Stimulated activated CD4-positive, alpha-beta T cell treated with anti-CD3 and anti-CD28 coated beads, Interleukin-2, amount 100 ng/mL, for 48 hours (primary cell): ENCODE data around the gene TAF15.

Experiments used
- DNase-seq, 2 donors: peaks; one replicate each; pipeline ENCODE4 v3.0.0-alpha.2; 2020

Gene TAF15

DNA sequence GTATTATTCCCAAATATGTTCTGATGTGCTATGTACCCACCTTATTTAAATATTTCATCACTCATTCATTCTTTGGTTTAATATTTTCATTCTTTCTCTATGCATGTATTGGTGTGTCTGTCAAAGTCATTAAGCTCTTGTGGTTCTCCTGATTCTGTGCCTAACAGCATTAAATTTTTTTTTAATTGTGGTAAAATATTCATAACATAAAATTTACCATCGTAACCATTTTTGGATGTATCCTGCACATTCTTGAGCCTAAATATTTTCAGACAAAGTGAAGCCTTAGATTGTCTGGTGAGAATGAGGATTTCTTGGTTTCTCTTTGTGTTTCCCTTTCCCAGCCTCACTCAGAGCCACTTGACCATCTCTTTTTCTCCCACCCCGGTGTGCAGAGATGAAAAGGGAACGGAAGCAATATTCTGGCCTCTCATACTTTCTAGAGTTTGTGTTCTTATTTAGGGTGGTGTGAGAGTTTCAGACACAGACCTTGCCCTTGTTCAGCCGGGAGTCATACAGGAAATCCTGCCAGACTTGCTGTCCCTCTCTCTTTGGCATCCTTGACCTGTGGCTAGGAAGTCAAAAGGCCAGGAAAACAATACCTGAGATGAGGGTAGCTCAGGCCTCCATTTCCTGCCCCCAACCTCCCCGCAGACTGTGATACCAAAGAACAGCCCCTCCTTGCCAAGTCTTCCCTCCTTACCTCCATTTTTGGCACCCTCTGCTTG is 66.0 kb downstream of the TAF15 start:
- no peak for DNase-seq

DNA sequence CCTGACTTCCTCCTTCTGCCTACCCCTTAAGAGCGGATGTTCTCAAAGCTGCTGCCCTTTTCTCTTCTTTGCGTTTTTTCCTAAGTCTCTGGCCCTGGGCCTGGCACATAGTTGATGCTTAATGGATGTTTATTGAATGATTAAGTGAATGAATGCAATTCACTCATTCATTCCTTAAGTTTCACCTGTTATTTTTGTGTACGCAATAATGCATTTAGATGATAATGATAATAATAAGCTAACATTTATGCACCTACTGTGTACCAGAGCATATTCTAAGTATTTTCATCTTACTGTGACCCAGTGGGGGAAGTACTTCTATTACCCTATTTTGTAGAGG is 66.5 kb downstream of the TAF15 start:
- DNase-seq = no peak

DNA sequence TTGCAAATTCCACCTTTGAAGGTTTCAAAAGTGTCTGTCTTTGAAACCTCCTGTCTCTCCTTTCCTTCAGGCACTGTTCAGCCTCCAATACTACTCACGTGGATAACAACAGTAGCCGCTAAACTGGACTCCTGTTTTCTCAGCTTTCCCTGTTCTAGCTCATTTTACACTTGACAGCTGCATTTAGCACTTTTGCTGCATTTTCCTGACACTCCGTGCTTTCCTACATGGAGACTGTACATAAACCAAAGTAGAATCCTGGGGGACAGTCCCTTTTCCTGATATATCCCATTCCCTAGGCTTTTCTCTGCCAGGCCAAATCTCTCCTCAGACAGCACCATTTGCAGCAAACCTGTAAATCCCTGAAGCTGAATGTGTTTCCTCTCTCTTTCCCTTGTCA is 67.2 kb downstream of the TAF15 start:
- DNase-seq = no peak

DNA sequence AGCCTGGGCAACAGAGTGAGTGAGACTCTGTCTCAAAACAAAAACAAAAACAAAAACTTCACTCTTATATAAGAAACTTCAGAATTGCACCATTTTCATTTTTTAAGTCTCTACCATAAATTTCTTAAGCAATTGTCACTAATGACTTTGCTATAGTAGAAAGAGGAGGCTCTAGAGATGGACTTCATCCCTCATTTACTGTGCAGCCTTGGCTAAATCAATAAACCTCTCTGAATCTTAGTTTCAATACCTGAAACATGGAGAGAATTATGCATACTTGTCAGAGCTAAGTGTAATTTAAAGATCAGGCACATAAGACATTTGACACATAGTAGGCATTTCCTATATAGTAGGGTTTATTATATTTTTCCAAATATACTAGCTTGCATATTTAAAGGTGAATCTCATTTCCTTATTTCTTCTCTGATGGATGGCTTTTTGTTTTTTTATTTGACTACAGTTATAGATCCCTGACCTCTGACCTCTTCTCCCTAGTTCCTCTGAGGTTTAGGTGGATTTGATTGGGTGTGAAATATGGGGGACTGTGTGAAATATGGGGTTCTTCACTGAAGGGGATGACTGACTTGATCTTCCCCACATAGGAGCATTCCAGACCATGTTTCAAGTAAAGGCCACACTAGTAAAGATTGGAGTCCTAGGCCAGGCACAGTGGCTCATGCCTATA is 68.2 kb downstream of the TAF15 start:
- no peak for DNase-seq

DNA sequence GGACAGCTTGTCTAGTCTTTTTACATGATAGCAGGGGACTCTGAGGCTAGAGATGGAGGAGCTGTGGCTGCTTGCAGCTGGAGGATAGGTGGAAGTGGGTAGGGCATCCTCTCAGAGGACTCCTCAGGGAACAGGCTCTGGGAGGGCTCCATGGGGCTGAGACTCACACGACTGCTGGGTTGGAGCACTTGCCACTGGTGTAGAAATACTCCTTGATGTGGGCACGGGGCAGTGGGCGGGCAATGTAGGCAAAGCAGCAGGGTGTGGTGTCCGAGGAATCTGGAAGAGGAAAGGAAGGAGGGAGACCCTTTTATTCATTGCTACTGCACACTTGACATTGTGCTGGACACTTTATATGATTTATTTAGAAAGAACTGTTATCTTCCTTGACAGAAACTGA is 69.1 kb downstream of the TAF15 start:
- no peak for DNase-seq

DNA sequence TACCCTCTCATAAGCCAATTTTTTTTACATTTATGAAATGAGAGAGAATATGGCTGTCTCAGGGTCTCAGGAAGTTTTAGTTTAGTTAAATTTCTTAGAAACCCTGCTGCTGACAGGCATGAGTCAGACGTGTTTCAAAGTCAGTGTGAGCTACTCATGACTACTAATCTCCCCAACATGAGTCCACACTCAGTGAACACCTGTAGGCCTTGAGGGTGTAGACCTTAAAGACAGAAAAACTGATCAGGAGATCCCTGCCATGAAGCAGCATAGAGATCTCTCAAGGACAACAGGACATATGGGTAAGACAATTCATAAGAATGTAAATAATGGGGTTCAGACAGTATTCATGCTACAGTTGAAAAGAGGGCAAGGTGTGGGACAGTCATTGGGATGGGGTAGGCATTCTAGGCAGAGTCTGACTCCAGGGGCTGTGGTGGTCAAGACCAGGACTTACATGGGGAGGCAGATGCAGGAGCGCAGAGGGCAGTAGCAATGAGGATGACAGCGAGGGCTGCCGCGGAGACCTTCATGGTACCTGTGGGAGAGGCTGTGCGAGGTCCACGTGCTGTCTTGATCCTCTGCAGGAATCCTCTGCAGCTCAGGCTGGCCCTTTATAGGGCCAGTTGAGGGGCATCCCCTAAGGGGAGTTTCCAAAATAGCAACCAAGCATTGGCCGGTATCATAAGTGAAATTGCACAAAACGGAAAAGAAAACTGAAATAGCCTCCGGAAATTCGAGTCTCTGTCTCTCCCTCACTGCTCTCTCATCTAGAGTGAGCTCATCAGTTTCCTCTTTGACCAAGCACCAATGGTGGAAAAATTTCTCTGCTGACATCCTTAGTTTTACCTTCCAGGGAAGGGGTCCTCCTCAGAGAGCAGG is 70.7 kb downstream of the TAF15 start, which contains the start of gene CCL5:
Gene CCL5 (minus strand): TSS at position 588 of the 882 bp plus-strand sequence.
- peak in 1 of 2 donors; percentile 41 for DNase-seq

DNA sequence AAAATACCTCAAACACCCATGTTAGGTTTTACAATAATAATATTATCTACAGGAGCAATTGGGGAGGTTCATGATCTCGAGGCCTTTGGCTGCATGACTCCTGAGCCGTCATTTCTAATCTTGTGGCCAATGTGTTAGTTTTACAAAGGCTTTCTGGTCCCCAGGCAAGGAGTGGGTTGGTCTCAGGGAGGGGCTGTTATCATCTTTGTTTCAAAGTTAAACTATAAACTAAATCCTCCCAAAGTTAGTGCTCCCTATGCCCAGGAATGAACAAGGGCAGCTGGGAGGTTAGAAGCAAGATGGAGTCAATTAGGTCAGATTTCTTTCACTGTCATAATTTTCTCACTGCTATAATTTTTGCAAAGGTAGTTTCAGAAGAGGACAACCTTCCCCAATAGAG is 80.0 kb downstream of the TAF15 start:
- DNase-seq = no peak

DNA sequence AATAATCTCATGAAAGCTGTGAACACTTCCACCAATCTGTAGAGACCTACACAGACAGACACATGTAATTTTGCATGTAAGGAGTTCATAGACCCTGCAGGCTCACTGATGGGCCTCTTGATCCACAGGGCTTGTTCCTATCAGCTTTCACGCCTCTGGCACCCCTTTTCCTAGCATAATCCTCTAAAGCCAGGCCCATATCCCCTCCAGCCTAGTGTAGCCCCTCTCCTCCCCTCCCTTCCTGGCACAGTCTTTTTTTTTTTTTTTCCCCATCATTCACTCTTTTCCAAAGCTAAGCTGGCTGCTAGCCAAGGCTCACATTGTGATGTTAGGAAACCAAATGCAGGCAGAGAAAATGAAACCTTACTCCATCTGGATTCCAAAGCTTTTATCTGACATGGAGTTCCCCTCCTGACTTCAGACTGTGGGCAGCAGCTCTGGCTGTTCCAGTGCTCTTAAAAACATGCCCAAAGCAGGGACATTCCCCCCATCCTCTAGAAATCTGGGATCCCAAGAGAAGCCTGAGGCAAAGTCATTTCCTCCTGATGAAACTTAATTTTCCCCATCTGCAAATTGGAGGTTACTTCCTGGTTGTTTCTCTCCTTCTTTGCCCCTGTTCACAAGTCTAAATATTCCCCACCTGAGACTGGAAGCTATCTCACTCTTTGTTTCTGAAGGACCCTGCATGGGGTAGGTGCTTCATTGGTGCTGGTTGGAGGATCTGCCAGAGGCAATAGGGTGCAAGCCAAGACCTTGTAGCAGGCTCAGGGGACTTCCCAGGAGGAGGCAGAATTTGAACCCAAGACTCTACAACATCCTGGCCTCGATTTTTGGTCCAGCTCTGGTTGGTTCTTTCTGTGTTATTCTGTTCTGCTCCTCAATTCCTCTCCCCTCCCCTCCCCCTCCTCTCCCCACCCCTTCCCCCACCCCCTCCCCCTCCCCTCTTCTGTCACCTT is 80.8 kb downstream of the TAF15 start:
- no peak for DNase-seq

DNA sequence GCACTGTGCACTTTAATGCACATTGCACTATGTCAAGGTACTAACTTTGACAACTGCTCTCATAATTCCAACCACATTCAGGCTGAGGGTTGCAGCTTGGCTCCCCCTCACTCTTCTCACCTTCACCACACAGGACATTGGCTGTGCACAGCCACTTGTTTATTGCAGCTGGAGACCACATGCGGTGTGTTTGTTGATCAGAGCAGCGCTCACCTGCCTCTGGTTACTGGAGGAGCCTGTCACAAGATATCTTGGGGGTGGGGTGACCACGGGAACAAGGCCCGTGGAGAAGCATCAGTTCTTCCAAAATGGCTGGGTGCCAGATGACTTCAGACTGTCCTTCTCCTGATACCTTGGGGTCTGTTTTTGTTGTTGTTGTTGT is 81.5 kb downstream of the TAF15 start:
- DNase-seq = no peak

DNA sequence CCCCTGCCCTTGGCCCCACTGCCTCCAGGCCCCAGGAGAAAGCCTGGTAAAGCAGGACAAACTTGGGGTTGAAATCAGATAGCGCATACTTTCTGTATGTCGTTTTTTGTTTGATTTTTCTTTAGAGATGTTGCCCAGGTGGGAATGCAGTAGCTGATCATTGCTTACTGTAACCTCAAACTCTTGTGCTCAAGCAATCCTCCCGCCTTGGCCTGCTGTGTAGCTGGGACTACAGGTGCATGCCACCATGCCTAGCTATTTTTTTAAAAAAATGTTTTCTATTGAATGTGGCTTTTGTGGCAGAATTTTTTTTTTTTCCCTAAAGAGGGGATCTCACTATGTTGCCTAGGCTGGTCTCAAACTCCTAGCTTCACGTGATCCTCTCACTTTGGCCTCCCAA is 82.0 kb downstream of the TAF15 start:
- DNase-seq = no peak

DNA sequence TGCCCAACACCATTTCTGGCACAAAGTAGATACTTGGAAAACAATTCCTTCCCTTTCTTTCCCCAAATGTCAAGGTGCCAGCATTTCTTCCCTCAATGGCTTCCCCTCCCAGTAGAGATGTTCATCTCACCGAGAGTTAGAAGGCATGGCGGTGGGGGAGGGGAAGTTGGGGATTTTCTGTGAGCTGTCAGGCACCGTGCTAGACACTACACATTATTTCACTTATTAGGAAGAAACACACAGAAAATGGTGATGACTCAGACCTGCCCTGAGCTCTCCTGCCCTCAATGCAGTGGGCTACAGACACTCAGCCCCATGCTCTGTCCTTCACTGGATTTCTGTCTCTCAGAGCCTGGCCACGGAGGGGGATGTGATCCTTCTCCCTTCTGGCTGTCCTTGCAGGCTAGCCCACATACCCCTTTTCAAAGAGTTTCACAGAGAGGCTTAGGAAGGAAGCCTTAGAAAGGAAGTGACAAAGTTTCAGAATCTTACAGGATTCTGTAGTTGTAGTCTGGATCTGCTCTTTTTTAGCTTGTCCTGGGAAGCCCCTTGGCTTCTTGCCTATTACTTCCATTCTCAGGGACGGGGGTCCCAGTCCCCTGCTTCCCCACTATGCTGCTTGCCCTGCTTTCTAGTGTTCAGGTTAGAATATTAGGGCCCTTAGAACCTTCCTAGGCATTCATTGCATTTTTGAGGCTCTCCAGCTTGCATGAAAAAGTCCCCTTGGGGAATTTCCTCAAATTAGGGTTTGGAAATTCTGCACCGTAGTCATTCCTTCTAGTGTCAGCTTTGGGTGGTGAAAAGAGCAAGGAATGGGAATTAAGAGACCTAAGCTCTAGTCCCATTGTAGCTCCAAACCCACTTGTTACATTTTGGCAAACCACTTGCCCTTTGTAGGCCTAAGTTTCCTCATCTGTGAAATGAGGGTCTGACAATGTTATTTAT is 83.1 kb downstream of the TAF15 start:
- peak; percentile 50 to 51 for DNase-seq

DNA sequence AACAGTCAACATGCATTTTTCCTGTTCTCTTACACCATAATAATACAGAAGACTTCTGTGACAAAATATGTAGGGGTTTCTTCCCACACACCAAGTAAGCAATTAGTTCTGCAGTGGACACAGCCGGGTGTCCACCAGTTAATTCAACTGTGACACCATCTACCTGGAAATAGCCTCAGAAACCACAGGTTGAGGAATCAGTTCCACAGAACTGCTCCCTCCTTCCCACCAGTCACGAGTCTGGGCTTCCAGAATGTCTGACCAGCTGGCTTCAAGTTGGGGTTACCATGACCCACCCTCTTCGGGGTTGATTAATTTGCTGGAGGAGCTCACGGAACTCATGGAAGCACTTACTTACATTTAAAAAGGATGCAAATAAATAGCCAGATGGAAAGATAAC is 84.5 kb downstream of the TAF15 start:
- DNase-seq = no peak

DNA sequence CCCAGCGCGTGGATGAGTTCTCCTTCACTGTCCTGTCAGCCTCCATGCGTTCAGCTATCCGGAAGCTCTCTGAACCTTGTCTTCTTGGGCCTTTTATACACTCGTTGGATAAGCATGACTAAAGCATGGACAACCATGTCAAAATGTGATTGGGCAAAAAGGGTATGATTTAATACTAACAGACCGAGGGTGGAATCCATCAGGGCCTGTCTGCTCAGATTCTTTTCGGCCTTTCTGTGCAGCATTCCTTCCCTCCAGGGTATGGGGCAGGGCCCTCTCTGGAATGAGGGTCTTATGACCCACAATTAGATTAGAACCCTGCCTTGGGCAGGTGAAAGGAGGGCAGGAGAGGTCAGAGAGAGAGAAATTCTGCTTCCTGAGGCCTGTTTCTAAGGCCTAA is 84.9 kb downstream of the TAF15 start:
- no peak for DNase-seq

DNA sequence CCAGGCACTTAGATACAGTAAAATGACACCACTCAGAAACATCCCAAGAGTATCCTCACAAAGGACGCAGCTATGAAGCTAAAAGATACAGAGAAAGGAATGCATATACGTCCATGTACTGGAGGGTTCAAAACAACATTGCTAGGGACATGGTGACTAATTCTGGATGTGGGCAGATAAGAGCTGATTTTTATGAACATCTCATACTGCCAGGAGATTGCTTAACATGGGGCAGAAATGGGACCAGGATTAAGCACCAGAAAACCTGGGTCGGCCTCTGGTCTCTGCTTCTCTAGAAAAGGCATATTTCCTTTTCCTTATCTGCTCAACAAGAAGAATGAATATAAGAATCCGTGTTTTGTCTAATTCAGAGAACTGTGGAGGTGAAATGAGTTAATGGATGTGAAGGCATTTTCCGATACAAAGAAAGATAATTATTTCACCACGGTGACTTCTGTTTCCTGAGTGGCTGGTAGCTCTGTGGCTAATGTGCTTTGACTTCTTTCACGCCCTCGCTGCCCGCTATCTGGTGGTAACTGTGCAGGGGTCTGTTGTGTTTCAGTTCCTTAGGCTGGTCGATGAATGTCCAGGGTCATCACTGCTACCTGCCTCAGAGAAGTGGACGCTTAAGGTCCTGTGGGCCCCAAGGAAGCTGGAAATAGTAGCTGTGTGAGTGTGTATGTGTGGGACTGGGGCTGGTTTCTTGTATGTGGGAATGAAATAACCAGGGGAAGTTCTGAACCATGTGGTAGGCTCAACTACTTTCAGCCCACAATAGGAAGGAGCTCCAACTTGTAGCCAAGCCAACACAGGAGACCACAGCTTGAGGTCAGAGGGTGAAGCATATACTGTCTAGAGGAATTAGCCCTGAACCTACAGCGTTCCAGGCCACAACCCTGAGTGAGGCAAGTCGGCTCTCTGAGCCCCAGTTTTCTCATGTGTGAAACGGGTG is 86.6 kb downstream of the TAF15 start:
- DNase-seq = no peak
